ENCODE results near the gene SPP1. TPM values are rescaled to one million over a fixed set of nuclear protein-coding genes. Genes with fewer than 3 reads are reported as not detected.

The SPP1 gene
- polyA plus RNA-seq, 1 donor, result 65.6 TPM

DNA sequence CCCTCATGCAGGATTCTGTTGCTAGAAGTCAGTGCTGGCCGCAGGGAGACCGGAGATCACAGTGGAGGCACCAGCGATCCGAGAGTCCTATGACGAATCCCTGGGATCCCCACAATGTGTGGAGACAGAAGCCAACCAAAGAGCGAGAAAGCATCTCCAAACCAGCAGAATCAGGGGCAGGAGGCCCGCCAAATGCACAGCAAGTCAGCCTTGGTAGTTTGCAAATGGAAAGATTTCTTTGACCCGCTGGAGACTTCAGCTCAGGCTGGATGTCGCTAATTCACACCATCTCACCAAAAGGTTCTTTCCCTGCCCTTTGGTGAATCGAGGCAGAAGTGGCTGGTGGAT lies 31.4 kb downstream of the SPP1 start:
- H3K27me3 ChIP-seq (ENCODE audit: control insufficient read depth, insufficient read depth, low read length), result peaks cover 10% of the 10 kb centered on the region
- no peak for DNase-seq
- H3K9me3 ChIP-seq (ENCODE audit: control insufficient read depth, low read depth, low read length), result no peaks in the 10 kb centered on the region
- WGBS (ENCODE audit: insufficient coverage, low lambda C conversion rate), result no CpG with 5 or more reads among the region's 10 CpGs
- H3K27ac ChIP-seq (ENCODE audit: low read length), result peak overlapping the region; percentile 30
- H3K4me1 ChIP-seq (ENCODE audit: control insufficient read depth, insufficient read depth, low read length), result peaks cover 10% of the 10 kb centered on the region
- H3K36me3 ChIP-seq (ENCODE audit: control insufficient read depth, insufficient read depth, low read length), result no peaks in the 10 kb centered on the region
- peak overlapping the region; percentile 45 for H3K4me3 ChIP-seq (ENCODE audit: low read length)

DNA sequence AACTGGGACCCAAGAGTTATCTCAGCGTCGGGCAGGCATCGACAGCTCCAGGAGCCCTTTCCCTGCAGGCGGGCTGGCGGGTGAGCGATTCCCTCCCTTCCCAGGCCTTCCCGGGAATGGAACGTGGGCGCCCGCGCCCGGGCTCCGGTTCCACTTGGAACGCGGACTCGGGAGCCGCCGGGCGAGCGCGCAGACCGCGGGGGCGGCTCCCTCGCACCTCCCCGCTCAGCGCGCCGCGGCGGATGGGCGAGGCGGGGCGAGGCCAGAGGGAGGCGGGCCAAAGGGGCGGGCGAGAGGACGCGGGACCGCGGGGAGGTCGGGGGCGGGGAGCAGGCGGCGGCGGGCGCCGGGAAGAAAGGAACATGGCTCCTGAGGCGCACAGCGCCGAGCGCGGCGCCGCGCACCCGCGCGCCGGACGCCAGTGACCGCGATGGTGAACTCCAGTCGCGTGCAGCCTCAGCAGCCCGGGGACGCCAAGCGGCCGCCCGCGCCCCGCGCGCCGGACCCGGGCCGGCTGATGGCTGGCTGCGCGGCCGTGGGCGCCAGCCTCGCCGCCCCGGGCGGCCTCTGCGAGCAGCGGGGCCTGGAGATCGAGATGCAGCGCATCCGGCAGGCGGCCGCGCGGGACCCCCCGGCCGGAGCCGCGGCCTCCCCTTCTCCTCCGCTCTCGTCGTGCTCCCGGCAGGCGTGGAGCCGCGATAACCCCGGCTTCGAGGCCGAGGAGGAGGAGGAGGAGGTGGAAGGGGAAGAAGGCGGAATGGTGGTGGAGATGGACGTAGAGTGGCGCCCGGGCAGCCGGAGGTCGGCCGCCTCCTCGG lies 32.0 kb downstream of the SPP1 start, which contains the start of gene PKD2:
Gene PKD2 (plus strand): TSS at position 332 of the 818 bp plus-strand sequence. CDS start 99 bp downstream, at position 431.
- DNase-seq, result peak; percentile 78 to 90
- peaks cover 10% of the 10 kb centered on the region for H3K27me3 ChIP-seq (ENCODE audit: control insufficient read depth, insufficient read depth, low read length)
- no peaks in the 10 kb centered on the region for H3K9me3 ChIP-seq (ENCODE audit: control insufficient read depth, low read depth, low read length)
- H3K36me3 ChIP-seq (ENCODE audit: control insufficient read depth, insufficient read depth, low read length), result no peaks in the 10 kb centered on the region
- H3K4me3 ChIP-seq (ENCODE audit: low read length), result peak within 1 kb of the TSS; percentile 53
- no CpG with 5 or more reads among the region's 116 CpGs for WGBS (ENCODE audit: insufficient coverage, low lambda C conversion rate)
- H3K4me1 ChIP-seq (ENCODE audit: control insufficient read depth, insufficient read depth, low read length), result peaks cover 10% of the 10 kb centered on the region
- H3K27ac ChIP-seq (ENCODE audit: low read length), result peak within 1 kb of the TSS; percentile 44

DNA sequence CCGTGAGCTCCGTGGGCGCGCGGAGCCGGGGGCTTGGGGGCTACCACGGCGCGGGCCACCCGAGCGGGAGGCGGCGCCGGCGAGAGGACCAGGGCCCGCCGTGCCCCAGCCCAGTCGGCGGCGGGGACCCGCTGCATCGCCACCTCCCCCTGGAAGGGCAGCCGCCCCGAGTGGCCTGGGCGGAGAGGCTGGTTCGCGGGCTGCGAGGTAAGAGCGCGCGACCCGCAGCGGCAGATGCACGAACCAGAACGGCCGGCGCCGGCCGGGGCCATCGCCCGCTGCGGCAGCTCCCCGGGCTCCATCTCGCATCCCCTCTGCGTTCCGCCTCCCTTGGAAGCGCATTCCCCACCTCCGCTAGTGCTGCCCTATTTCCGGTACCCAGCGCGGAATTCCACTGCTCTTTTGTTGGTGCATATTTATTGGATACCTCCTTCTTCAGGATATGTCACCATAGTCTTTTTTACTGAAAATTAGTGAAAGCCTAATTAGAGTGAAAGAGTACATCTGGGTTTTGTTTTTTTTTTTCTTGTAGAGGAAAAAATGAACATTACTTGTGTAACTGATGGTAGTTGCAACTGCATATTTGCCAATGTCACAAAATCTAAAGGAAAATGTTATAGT lies 32.7 kb downstream of the SPP1 start:
- no peaks in the 10 kb centered on the region for H3K36me3 ChIP-seq (ENCODE audit: control insufficient read depth, insufficient read depth, low read length)
- WGBS (ENCODE audit: insufficient coverage, low lambda C conversion rate), result no CpG with 5 or more reads among the region's 51 CpGs
- H3K27ac ChIP-seq (ENCODE audit: low read length), result peak overlapping the region; percentile 44
- peaks cover 10% of the 10 kb centered on the region for H3K27me3 ChIP-seq (ENCODE audit: control insufficient read depth, insufficient read depth, low read length)
- peak; percentile 12 to 57 for DNase-seq
- peak overlapping the region; percentile 53 for H3K4me3 ChIP-seq (ENCODE audit: low read length)
- H3K9me3 ChIP-seq (ENCODE audit: control insufficient read depth, low read depth, low read length), result no peaks in the 10 kb centered on the region
- peaks cover 10% of the 10 kb centered on the region for H3K4me1 ChIP-seq (ENCODE audit: control insufficient read depth, insufficient read depth, low read length)

DNA sequence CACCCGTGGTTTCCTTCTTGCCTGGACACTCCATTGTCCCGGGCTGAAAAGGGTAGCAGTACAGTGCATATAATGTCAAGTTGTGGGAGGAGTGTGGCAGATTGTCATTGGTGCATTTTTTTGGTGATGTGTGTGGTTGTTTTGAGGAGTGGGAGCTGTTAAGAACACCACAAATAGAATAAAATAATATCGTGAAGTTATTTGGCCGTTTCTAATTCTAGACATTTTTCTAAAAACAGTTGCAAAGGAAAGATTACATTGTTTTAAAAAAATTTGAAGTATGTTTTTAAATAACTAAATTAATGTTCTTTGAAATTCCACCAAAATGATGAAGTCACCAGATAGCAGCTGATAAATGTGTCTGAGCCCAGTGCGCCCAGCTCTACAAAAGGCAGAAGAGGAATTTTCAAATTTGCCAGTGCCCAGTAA lies 33.2 kb downstream of the SPP1 start:
- H3K27ac ChIP-seq (ENCODE audit: low read length), result no peak overlapping the region
- no peaks in the 10 kb centered on the region for H3K36me3 ChIP-seq (ENCODE audit: control insufficient read depth, insufficient read depth, low read length)
- 34% methylated on average over 3 of the region's 5 CpGs for WGBS (ENCODE audit: insufficient coverage, low lambda C conversion rate)
- DNase-seq, result no peak
- H3K27me3 ChIP-seq (ENCODE audit: control insufficient read depth, insufficient read depth, low read length), result peaks cover 10% of the 10 kb centered on the region
- H3K4me3 ChIP-seq (ENCODE audit: low read length), result peak overlapping the region; percentile 53
- H3K4me1 ChIP-seq (ENCODE audit: control insufficient read depth, insufficient read depth, low read length), result peaks cover 10% of the 10 kb centered on the region
- no peaks in the 10 kb centered on the region for H3K9me3 ChIP-seq (ENCODE audit: control insufficient read depth, low read depth, low read length)

DNA sequence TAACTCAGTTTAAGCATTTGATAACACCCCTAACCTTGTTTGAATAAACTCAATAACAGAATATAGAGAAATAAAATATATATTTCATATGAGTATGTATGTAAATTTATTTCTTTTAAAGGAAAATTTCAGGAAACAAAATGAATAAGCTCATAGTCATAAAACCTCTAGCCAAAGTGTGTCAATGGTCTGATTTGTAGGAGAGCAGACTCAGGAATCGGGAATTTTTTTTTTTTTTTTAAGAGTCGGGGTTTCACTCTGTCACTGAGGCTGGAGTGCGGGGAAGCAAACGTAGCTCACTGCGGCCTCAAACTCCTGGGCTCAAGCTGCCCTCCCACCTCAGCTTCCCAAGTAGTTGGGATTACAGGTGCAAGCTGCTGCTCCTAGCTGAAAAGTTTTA lies 34.4 kb downstream of the SPP1 start:
- no peak overlapping the region for H3K27ac ChIP-seq (ENCODE audit: low read length)
- H3K4me1 ChIP-seq (ENCODE audit: control insufficient read depth, insufficient read depth, low read length), result peaks cover 10% of the 10 kb centered on the region
- no CpG with 5 or more reads among the region's 5 CpGs for WGBS (ENCODE audit: insufficient coverage, low lambda C conversion rate)
- H3K9me3 ChIP-seq (ENCODE audit: control insufficient read depth, low read depth, low read length), result no peaks in the 10 kb centered on the region
- H3K36me3 ChIP-seq (ENCODE audit: control insufficient read depth, insufficient read depth, low read length), result no peaks in the 10 kb centered on the region
- no peak overlapping the region for H3K4me3 ChIP-seq (ENCODE audit: low read length)
- H3K27me3 ChIP-seq (ENCODE audit: control insufficient read depth, insufficient read depth, low read length), result peaks cover 5% of the 10 kb centered on the region
- DNase-seq, result no peak

DNA sequence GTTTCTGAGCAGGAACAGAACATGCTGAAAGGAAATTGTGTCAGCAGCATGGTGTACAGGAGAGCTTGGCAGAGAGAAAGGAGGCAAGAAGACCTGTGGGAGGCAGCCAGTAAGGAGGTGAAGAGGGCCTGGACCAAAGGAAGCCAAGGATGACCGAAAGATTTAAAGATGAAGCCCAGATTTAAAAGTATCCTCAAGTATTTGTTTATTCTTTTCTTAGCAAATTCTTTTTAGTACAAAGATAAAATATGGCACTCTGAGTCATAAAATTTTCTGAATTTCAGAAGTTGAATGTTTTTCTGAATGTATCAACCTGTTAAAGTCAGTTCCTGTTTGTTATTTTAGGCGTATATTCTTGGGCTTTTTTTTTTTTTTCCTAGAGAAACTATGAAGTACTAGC lies 35.5 kb downstream of the SPP1 start:
- no peak overlapping the region for H3K4me3 ChIP-seq (ENCODE audit: low read length)
- peaks cover 5% of the 10 kb centered on the region for H3K27me3 ChIP-seq (ENCODE audit: control insufficient read depth, insufficient read depth, low read length)
- DNase-seq, result no peak
- no peaks in the 10 kb centered on the region for H3K36me3 ChIP-seq (ENCODE audit: control insufficient read depth, insufficient read depth, low read length)
- peaks cover 10% of the 10 kb centered on the region for H3K4me1 ChIP-seq (ENCODE audit: control insufficient read depth, insufficient read depth, low read length)
- H3K9me3 ChIP-seq (ENCODE audit: control insufficient read depth, low read depth, low read length), result no peaks in the 10 kb centered on the region
- H3K27ac ChIP-seq (ENCODE audit: low read length), result no peak overlapping the region
- WGBS (ENCODE audit: insufficient coverage, low lambda C conversion rate), result 63% methylated on average over 1 of the region's 2 CpGs

DNA sequence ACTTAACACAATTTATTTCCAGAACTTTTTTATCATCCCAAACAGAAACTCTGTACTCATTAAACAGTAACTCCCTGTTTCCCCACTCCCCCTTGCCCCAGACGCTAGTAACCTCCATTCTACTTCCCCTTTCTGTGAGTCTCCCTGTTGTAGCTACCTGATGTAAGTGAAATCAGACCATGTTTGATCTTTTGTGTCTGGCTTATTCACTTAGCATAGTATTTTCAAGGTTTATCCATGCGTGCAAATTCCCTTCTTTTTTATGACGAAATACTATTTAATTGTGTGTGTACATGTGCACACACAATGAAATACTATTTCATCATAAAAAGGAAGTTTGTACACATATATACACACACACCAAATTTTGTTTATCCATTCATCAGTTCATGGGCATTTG lies 37.1 kb downstream of the SPP1 start:
- Histone ChIP-seq H3K27ac (ENCODE audit: low read length) (no peak overlapping the region), H3K27me3 (ENCODE audit: control insufficient read depth, insufficient read depth, low read length) (no peaks in the 10 kb centered on the region), H3K9me3 (ENCODE audit: control insufficient read depth, low read depth, low read length) (no peaks in the 10 kb centered on the region), H3K36me3 (ENCODE audit: control insufficient read depth, insufficient read depth, low read length) (no peaks in the 10 kb centered on the region), H3K4me3 (ENCODE audit: low read length) (no peak overlapping the region), H3K4me1 (ENCODE audit: control insufficient read depth, insufficient read depth, low read length) (peaks cover 5% of the 10 kb centered on the region)
- 80% methylated on average over 3 of the region's 3 CpGs for whole genome bisulfite sequencing (ENCODE audit: insufficient coverage, low lambda C conversion rate)
- DNase-seq, result no peak

DNA sequence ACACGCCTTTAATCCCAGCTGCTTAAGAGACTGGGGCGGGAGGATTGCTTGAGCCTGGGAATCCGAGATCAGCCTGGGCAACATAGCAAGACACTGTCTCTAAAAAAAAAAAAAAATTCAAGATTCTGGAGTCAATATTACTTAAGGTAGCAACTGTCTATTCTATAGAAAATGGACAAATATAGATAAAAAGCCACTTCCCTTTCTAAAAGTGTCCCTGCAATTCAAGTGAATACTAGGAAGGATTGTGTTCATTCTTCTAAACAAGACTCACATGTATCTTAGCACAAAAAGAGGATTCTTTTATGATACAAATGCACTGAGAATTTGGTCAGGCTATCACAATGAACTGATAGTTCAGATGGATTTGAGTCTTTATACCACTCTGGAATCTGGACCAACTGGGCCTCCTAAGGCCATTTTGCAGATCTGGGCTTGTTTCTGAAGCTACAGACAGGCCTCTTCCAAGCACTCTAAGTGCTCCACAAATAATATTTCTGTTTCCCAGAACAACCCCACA lies 38.9 kb downstream of the SPP1 start:
- H3K27ac ChIP-seq (ENCODE audit: low read length), result no peak overlapping the region
- no peak overlapping the region for H3K4me3 ChIP-seq (ENCODE audit: low read length)
- no peaks in the 10 kb centered on the region for H3K9me3 ChIP-seq (ENCODE audit: control insufficient read depth, low read depth, low read length)
- no peak for DNase-seq
- no peaks in the 10 kb centered on the region for H3K27me3 ChIP-seq (ENCODE audit: control insufficient read depth, insufficient read depth, low read length)
- H3K4me1 ChIP-seq (ENCODE audit: control insufficient read depth, insufficient read depth, low read length), result no peaks in the 10 kb centered on the region
- WGBS (ENCODE audit: insufficient coverage, low lambda C conversion rate), result no CpG with 5 or more reads among the region's 3 CpGs
- no peaks in the 10 kb centered on the region for H3K36me3 ChIP-seq (ENCODE audit: control insufficient read depth, insufficient read depth, low read length)

DNA sequence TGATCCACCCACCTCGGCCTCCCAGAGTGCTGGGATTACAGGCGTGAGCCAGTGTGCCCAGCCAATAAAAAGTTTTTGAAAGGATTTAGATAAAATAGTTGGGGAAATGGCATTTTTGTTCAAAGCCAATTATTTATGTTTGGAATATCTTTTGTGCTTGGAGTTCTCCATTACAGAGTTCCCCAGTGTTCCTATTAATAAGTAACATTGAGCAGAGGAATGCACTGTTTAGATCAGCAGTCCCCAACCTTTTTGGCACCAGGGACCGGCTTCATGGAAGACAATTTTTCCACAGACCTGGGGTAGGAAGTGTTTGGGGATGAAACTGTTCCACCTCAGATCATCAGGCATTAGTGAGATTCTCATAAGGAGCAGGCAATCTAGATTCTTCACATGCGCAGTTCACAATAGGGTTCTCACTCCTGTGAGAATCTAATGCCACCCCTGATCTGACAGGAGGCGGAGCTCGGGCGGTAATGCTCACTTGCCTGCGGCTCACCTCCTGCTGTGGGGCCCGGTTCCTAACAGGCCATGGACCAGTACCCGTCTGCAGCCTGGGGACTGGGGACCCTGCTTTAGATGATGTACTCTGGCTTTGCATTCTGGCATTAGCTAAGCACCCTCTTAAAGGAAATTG lies 40.3 kb downstream of the SPP1 start:
- no peak for DNase-seq
- WGBS (ENCODE audit: insufficient coverage, low lambda C conversion rate), result no CpG with 5 or more reads among the region's 10 CpGs
- H3K27ac ChIP-seq (ENCODE audit: low read length), result no peak overlapping the region
- no peaks in the 10 kb centered on the region for H3K9me3 ChIP-seq (ENCODE audit: control insufficient read depth, low read depth, low read length)
- peaks cover 10% of the 10 kb centered on the region for H3K36me3 ChIP-seq (ENCODE audit: control insufficient read depth, insufficient read depth, low read length)
- H3K27me3 ChIP-seq (ENCODE audit: control insufficient read depth, insufficient read depth, low read length), result no peaks in the 10 kb centered on the region
- no peaks in the 10 kb centered on the region for H3K4me1 ChIP-seq (ENCODE audit: control insufficient read depth, insufficient read depth, low read length)
- no peak overlapping the region for H3K4me3 ChIP-seq (ENCODE audit: low read length)

DNA sequence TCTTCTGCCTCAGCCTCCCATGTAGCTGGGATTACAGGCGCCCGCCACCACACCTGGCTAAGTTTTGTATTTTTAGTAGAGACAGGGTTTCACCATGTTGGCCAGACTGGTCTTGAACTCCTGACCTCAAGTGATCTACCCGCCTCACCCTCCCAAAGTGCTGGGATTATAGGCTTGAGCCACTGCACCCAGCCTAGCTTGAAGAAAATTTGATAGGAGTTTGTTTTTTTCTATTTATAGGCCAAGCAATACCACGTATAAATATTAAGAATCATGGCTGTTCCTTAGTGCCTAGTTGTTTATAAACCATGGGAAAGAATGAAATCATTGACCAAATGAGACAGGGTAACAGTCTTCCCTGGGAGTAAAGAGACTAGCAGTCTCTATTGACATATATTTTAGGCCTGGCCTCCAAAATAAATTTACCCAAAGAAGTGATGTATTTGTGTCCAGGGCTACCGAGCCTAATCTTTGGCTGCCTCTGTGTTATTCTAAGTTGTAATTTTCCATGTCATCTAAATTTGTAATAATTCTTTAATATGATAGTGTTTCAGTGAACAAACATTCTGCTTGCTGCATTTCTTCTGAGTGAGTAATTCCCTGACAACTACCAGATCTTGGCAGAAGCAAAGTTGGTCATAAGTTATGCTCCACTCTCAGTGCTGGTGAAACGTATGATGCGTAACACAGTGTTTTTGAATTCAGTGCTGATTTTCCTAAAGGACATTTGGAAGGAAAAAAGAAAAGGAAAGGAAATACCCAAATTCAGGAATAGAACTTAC lies 42.2 kb downstream of the SPP1 start:
- WGBS (ENCODE audit: insufficient coverage, low lambda C conversion rate), result 69% methylated on average over 2 of the region's 7 CpGs
- DNase-seq, result peak in 1 of 2 donors; percentile 29
- Histone ChIP-seq H3K4me1 (ENCODE audit: control insufficient read depth, insufficient read depth, low read length) (peaks cover 11% of the 10 kb centered on the region), H3K9me3 (ENCODE audit: control insufficient read depth, low read depth, low read length) (no peaks in the 10 kb centered on the region), H3K36me3 (ENCODE audit: control insufficient read depth, insufficient read depth, low read length) (peaks cover 13% of the 10 kb centered on the region), H3K4me3 (ENCODE audit: low read length) (no peak overlapping the region), H3K27me3 (ENCODE audit: control insufficient read depth, insufficient read depth, low read length) (no peaks in the 10 kb centered on the region), H3K27ac (ENCODE audit: low read length) (peak overlapping the region; percentile 20)

All from large intestine (tissue), 3 donors.